Naive B cell (primary cell): ENCODE data around the gene PLOD3. TPM values are rescaled to one million over a fixed set of nuclear protein-coding genes. Genes with fewer than 3 reads are reported as not detected.
A peak's percentile ranks its signal among the peaks of the same experiment; 100 is the strongest.

Experiments
- ATAC-seq, 2 donors: fragments of 150-1000 bp; cut with Tn5 transposase; 2 replicates each; pipeline ENCODE4 v1.10.0; 2021; ENCODE audit warnings: low read depth in 2 of 2, mild to moderate bottlenecking in 2 of 2, moderate library complexity in 2 of 2
- DNase-seq: peaks from one replicate; pipeline ENCODE4 v3.0.0; 2022
- H3K27ac Mint-ChIP-seq, 6 donors: one replicate each; pipeline ENCODE4 v1.8.0; 2020 to 2022; ENCODE audit warnings: mild to moderate bottlenecking in 6 of 6, mixed read lengths in 6 of 6, moderate library complexity in 5 of 6, inconsistent platforms in 2 of 6
- H3K27me3 Mint-ChIP-seq, 3 donors: one replicate each; pipeline ENCODE4 v1.8.0; 2021 to 2022; ENCODE audit warnings: mixed read lengths in 3 of 3, mild to moderate bottlenecking in 1 of 3
- H3K36me3 Mint-ChIP-seq, 2 donors: one replicate each; pipeline ENCODE4 v1.8.0; 2020 to 2022; ENCODE audit warnings: mixed read lengths in 2 of 2, inconsistent platforms in 1 of 2, mild to moderate bottlenecking in 1 of 2
- H3K4me1 Mint-ChIP-seq, 3 donors: one replicate each; pipeline ENCODE4 v1.8.0; 2020 to 2022; ENCODE audit warnings: mixed read lengths in 3 of 3, inconsistent platforms in 1 of 3, mild to moderate bottlenecking in 1 of 3, moderate library complexity in 1 of 3
- H3K4me3 Mint-ChIP-seq, 8 donors: one replicate each; pipeline ENCODE4 v1.8.0; 2020 to 2022; ENCODE audit warnings: mild to moderate bottlenecking in 8 of 8, mixed read lengths in 8 of 8, moderate library complexity in 8 of 8, inconsistent platforms in 2 of 8
- H3K9me3 Mint-ChIP-seq, 7 donors: one replicate each; pipeline ENCODE4 v1.8.0; 2020 to 2022; ENCODE audit warnings: mixed read lengths in 7 of 7, mild to moderate bottlenecking in 5 of 7, inconsistent platforms in 2 of 7, moderate library complexity in 1 of 7
- polyA plus RNA-seq, 6 donors: library from polyadenylated mRNA; unstranded; fragments of 300-500 nt; fragmentation: Illumina TruSeq; gene quantifications; one replicate each; pipeline ENCODE4 v1.2.3, GENCODE V29; 2021; ENCODE audit warnings: low read depth in 6 of 6

Gene PLOD3
- polyA plus RNA-seq, 6 donors from 2014 or later, result 10.2 to 16.5 (median 10.5) TPM

DNA sequence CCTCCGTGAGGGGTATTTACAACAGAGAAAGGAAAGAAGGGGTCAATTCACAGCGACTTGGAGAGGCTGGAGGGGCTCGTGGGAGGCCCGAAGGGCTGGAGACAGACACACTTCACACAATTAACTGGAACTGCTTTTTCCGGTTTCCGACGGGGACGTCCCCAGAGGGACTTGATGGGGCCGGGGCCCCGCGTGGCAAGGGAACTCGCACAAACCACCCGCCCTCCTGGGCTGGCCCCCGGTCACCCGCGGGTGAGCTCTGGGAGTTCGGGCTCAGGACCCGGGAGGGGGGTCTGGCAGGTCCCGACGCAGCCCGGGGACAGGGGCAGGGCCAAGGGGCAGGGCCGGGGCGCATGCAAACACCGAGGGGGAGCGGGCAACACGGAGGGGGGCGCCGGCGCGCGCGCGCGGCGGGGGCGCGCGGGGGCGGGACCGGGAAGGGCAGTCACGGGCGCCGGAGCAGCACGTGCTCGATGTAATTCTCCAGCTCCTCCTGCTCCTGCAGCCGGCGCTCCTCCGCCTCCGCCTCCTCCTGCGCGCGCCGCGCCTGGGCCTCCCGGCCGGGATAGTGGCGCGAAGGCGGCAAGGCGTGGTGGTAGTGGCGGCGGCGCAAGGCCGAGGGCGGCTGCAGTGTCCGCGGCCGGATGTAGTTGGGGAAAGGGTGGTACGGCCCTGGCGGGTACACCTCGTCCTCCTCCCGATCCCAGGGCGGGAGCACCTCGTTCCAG, 54.7 kb downstream of the PLOD3 start:
- Mint-ChIP-seq H3K27me3 (peaks cover 22 to 36% (median 27%) of the 10 kb centered on the region in 3 donors), H3K27ac (peak overlapping the region in 2 of 6 donors; percentile 37 to 63)

GRCh38 chr7:101161692-101162471, 55.5 kb downstream of the PLOD3 start:
- peaks cover 13 to 27% (median 19%) of the 10 kb centered on the region in 3 donors for H3K27me3 Mint-ChIP-seq
- peak overlapping the region; percentile 60 to 92 (median 84) for H3K4me3 Mint-ChIP-seq
- peaks cover 0 to 8% (median 2%) of the 10 kb centered on the region in 7 donors for H3K9me3 Mint-ChIP-seq
- peak overlapping the region in 1 of 6 donors; percentile 37 for H3K27ac Mint-ChIP-seq
- DNase-seq (no peak), ATAC-seq (no peak)
- peaks cover 0 to 22% of the 10 kb centered on the region in 2 donors for H3K36me3 Mint-ChIP-seq
- H3K4me1 Mint-ChIP-seq, result peaks cover 17 to 33% (median 30%) of the 10 kb centered on the region in 3 donors

More for the DNA sequence above, 54.7 kb downstream of the PLOD3 start:
- ATAC-seq (no peak), DNase-seq (no peak)
- H3K4me3 Mint-ChIP-seq, result peak overlapping the region; percentile 78 to 92 (median 84)
- H3K4me1 Mint-ChIP-seq, result peaks cover 21 to 37% (median 36%) of the 10 kb centered on the region in 3 donors
- peaks cover 0 to 22% of the 10 kb centered on the region in 2 donors for H3K36me3 Mint-ChIP-seq
- H3K9me3 Mint-ChIP-seq, result peaks cover 0 to 8% (median 2%) of the 10 kb centered on the region in 7 donors

DNA sequence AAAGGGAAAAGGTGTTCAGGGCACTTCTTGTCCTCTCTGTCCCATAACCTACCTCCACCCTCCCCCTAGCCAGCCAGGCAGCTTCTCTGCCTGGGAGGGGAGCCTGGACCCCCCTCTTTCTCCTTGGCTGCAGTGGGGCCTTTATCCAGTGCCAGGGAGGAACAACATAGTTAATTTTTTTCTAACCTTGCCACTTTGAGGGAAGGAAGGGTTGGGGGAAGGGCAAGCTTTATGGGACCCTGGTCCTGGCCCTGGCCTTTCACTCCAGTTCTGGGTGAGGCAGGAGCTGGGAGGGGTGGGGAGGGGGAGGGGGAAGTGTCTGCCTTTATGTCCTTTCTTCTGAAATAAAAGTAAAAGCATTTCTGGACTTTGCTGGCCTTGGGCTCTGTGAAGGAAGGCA, 56.5 kb downstream of the PLOD3 start:
- ATAC-seq (no peak), DNase-seq (no peak)
- Mint-ChIP-seq H3K4me1 (peaks cover 11 to 24% (median 24%) of the 10 kb centered on the region in 3 donors), H3K36me3 (peaks cover 0 to 20% of the 10 kb centered on the region in 2 donors), H3K27ac (no peak overlapping the region), H3K4me3 (peak overlapping the region in 2 of 8 donors; percentile 13 to 65), H3K9me3 (peaks cover 0 to 5% (median 2%) of the 10 kb centered on the region in 7 donors), H3K27me3 (peaks cover 9 to 19% (median 13%) of the 10 kb centered on the region in 3 donors)

DNA sequence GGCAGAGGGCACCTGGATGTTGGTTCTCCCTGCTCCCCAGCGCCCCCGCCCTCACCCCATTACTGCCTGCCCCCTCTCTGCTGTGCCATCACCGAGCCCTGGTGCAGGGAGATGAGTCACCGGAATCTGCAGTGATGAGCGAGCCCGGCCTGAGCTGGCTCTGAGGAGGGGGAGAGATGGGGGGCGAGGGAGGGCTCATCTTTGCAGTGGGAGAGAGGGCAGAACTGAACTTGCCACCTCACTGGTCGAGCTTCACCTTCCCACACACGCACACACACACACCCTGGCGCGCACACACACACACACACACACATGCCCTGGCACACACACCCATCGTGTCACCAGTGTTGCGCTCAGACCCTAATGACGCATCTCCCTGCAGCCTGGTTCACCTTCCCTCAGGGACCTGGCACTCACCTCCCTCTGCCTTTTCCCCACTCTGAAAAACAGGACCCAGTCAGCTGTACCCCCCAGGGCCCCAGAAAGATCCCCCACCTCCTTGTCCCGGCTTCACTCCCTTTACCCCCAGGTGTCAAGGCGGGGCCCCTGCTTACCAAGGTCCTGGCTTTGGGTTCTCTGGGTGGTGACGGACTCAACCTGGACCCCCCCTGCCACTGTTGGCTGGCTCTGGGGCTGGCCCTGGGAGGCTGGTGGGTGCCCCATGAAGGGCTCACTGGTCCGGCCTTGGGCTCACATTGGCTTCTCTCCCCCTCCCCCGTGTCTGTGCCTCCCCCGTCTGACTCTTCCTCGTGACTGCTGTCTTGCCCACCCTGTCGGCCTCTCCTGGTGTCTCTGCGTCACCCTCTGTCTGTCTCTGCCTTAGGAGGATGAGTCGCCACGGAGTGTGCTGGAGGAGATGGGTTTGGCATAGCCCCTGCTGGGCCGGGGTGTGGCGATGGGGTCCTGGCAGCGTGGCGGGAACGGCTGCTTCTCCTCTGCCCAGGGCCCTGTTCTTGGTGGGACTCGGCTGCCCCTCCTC, 57.4 kb downstream of the PLOD3 start:
- H3K36me3 Mint-ChIP-seq, result peaks cover 0 to 13% of the 10 kb centered on the region in 2 donors
- peak overlapping the region in 1 of 6 donors; percentile 11 for H3K27ac Mint-ChIP-seq
- DNase-seq, result no peak
- ATAC-seq, result no peak
- H3K9me3 Mint-ChIP-seq, result no peaks in the 10 kb centered on the region
- H3K27me3 Mint-ChIP-seq, result peaks cover 0 to 9% (median 3%) of the 10 kb centered on the region in 3 donors
- peak overlapping the region in 1 of 8 donors; percentile 38 for H3K4me3 Mint-ChIP-seq
- H3K4me1 Mint-ChIP-seq, result peaks cover 12 to 24% (median 23%) of the 10 kb centered on the region in 3 donors

DNA sequence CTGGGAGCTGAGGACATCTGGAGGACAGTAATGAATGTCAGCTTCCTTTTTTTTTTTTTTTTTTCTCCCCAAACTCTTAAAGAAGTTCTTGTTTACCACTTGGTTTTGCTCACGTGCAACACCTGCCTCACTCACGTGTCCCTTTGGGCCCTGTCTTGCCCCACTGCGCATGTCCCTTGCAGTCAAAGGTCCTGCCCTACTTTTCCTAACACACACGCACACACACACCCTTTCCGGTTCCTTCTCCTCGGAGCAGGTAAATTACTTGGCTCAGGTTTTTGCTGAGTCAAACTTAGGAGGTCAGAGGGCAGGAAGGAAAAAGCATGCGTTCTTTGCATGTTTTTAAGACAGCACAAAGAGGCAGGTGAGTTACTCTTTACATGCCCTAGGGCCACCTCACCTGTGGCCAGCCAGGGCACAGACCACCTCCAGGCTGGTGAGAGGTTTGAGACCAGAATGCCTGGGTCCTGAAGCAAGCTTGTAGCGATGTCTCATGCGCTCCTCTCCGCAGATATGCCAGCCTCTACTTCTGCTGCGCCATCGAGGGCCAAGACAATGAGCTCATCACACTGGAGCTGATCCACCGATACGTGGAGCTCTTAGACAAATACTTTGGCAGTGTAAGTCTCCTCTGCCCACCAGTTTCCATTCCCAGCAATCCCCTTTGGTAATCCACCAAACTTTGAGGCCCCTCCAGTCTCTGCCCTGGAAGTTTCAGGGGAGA, 60.4 kb downstream of the PLOD3 start:
- ATAC-seq (no peak), DNase-seq (no peak)
- H3K9me3 Mint-ChIP-seq, result peaks cover 0 to 1% (median 0%) of the 10 kb centered on the region in 7 donors
- peaks cover 13 to 22% (median 20%) of the 10 kb centered on the region in 3 donors for H3K4me1 Mint-ChIP-seq
- H3K36me3 Mint-ChIP-seq, result peaks cover 0 to 13% of the 10 kb centered on the region in 2 donors
- peak overlapping the region in 2 of 8 donors; percentile 37 to 75 for H3K4me3 Mint-ChIP-seq
- H3K27ac Mint-ChIP-seq, result peak overlapping the region in 1 of 6 donors; percentile 85
- no peaks in the 10 kb centered on the region for H3K27me3 Mint-ChIP-seq

GRCh38 chr7:101156277-101156676, 61.1 kb downstream of the PLOD3 start:
- peaks cover 0 to 1% (median 0%) of the 10 kb centered on the region in 7 donors for H3K9me3 Mint-ChIP-seq
- H3K27me3 Mint-ChIP-seq, result no peaks in the 10 kb centered on the region
- peak overlapping the region in 1 of 6 donors; percentile 58 for H3K27ac Mint-ChIP-seq
- H3K36me3 Mint-ChIP-seq, result peaks cover 0 to 13% of the 10 kb centered on the region in 2 donors
- peak overlapping the region in 1 of 8 donors; percentile 75 for H3K4me3 Mint-ChIP-seq
- H3K4me1 Mint-ChIP-seq, result peaks cover 13 to 22% (median 20%) of the 10 kb centered on the region in 3 donors
- ATAC-seq (no peak), DNase-seq (no peak)

Other genes starting within 250 kb of the PLOD3 start
- gene MUC12, start 248.0 kb downstream of the PLOD3 start, polyA plus RNA-seq, result not detected
- not detected for gene MUC17, start 197.5 kb downstream of the PLOD3 start, polyA plus RNA-seq
- 10 to 100 TPM in 1 of 6 donors, 1 to 10 TPM in 5; 1.0 to 17.7 (median 6.3) TPM for gene TRIM56, start 132.1 kb downstream of the PLOD3 start, polyA plus RNA-seq
- under 1 TPM in 1 of 6 donors, not detected in 5; 0.44 TPM for gene SERPINE1, start 90.5 kb downstream of the PLOD3 start, polyA plus RNA-seq
- gene AP1S1, start 63.1 kb downstream of the PLOD3 start, polyA plus RNA-seq, result 10 to 100 TPM in 1 of 6 donors, 1 to 10 TPM in 5; 3.7 to 10.3 (median 4.9) TPM
- not detected for gene VGF, start 52.0 kb downstream of the PLOD3 start, polyA plus RNA-seq
- gene NAT16, start 37.3 kb downstream of the PLOD3 start, polyA plus RNA-seq, result not detected
- not detected for gene MOGAT3, start 16.5 kb downstream of the PLOD3 start, polyA plus RNA-seq
- gene ZNHIT1, start 584 bp upstream of the PLOD3 start, polyA plus RNA-seq, result 10 to 100 TPM; 43.9 to 67.5 (median 52.4) TPM
- 1 to 10 TPM in 1 of 6 donors, under 1 TPM in 4, not detected in 1; 0.28 to 2.0 (median 0.80) TPM for gene CLDN15, start 20.2 kb upstream of the PLOD3 start, polyA plus RNA-seq
- 100 to 1,000 TPM; 221 to 266 (median 244) TPM for gene FIS1, start 27.5 kb upstream of the PLOD3 start, polyA plus RNA-seq
- gene IFT22, start 104.2 kb upstream of the PLOD3 start, polyA plus RNA-seq, result 10 to 100 TPM; 12.0 to 21.5 (median 17.6) TPM
- not detected for gene COL26A1, start 145.3 kb upstream of the PLOD3 start, polyA plus RNA-seq